ENCODE data around the gene PLCH2.

Gene PLCH2

GRCh38 chr1:2463396-2463795 is 12.7 kb upstream of the PLCH2 start:
- no peak for DNase-seq

GRCh38 chr1:2465371-2466269 is 10.5 kb upstream of the PLCH2 start:
- no peak for DNase-seq

GRCh38 chr1:2466270-2466665 is 9.8 kb upstream of the PLCH2 start:
- no peak for DNase-seq

- DNase-seq = peak; percentile 20
Measured at GRCh38 chr1:2466958-2467554, 9.0 kb upstream of the PLCH2 start.

- no peak for DNase-seq
Measured at GRCh38 chr1:2468041-2468472, 8.0 kb upstream of the PLCH2 start.

GRCh38 chr1:2468540-2468939 is 7.5 kb upstream of the PLCH2 start:
- no peak for DNase-seq

- DNase-seq = no peak
Measured at GRCh38 chr1:2469103-2469940, 6.8 kb upstream of the PLCH2 start.

- peak; percentile 73 for DNase-seq
Measured at GRCh38 chr1:2470290-2471158, 5.6 kb upstream of the PLCH2 start.

- DNase-seq = no peak
Measured at GRCh38 chr1:2471159-2471471, 5.0 kb upstream of the PLCH2 start.

- DNase-seq = no peak
Measured at GRCh38 chr1:2471587-2472001, 4.5 kb upstream of the PLCH2 start.

GRCh38 chr1:2472109-2472508 is 4.0 kb upstream of the PLCH2 start:
- DNase-seq = no peak

GRCh38 chr1:2472561-2473177 is 3.4 kb upstream of the PLCH2 start:
- no peak for DNase-seq

- no peak for DNase-seq
Measured at GRCh38 chr1:2473198-2473597, 2.9 kb upstream of the PLCH2 start.

GRCh38 chr1:2474104-2474844 is 1.8 kb upstream of the PLCH2 start:
- DNase-seq = no peak

- DNase-seq = no peak
Measured at GRCh38 chr1:2474933-2475371, 1.1 kb upstream of the PLCH2 start.

GRCh38 chr1:2475571-2475970 is 518 bp upstream of the PLCH2 start:
- DNase-seq = no peak

GRCh38 chr1:2477309-2477708 is 1.2 kb downstream of the PLCH2 start:
- DNase-seq = no peak

- no peak for DNase-seq
Measured at GRCh38 chr1:2477791-2478499, 1.9 kb downstream of the PLCH2 start.

GRCh38 chr1:2479186-2479585 is 3.1 kb downstream of the PLCH2 start:
- DNase-seq = no peak

- no peak for DNase-seq
Measured at GRCh38 chr1:2479618-2480017, 3.5 kb downstream of the PLCH2 start.
